Fibroblast of skin of left quadriceps (primary cell): Measurements from ENCODE around the gene ADPRHL1.

Experiments used
- DNase-seq, 2 experiments: peaks; one replicate each; pipeline ENCODE4 v3.0.0-alpha.2; 2013; ENCODE audit warnings: low read depth in 2 of 2

Gene ADPRHL1

DNA sequence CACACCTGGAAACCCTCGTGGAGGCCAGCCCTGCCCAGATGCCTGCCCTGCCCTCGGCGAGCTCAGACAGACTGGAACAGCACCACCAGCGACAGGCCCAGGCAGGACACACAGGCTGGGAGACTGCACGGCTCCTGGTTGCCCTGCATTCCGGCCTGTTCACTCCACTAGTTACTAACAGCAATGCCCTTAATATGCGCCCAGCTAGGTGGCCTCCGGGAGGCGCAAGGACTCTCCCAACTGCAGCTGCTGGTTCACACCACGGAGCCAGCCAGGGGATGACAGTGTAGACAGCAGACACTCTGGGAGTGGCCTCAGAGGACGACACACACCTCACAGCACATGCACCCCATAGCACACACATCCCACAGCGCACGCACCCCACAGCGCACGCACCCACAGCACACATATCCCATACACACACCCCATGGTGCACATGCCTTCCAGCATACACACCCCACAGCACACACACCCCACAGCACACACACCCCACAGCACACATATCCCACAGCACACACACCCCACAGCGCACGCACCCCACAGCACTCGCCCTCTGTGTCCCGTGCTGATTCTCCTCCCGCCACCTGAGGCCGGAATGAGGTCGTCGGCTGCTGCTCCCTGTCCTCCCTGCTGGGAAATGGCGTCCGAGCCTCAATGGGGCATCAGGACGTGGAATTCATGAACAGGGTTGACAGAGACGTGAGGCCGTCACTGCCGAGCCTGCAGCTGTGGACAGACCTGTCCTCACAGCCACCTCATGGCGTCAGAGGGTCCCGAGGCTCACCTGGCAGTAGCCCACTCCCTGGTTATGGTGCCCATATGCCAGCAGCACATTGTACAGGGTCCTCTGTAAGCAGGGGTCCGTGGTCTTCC is 103.0 kb downstream of the ADPRHL1 start:
- DNase-seq, result no peak
